SK-N-SH (cell line): ENCODE data around the gene RBM33. TPM values are rescaled to one million over a fixed set of nuclear protein-coding genes. Genes with fewer than 3 reads are reported as not detected.

Source experiments
- CTCF ChIA-PET: fragments of 300-600, 350-600 bp; formaldehyde crosslinking; extraction: SDS; loops from one replicate; lab custom pipeline; 2021; lab: Yijun Ruan, JAX
- POLR2A ChIA-PET: fragments of 350-600 bp; sonication (Branson Sonifier 250); formaldehyde crosslinking; extraction: SDS; loops from one replicate; lab custom pipeline; 2020; ENCODE audit warnings: antibody characterized with exemption, inconsistent platforms; lab: Yijun Ruan, JAX
- DNase-seq: peaks from one replicate; pipeline ENCODE4 v3.0.0; 2012
- H2AFZ ChIP-seq: fragments of 200-600 bp; sonication (generic); 2 replicates; pipeline ENCODE4 v1.8.1; 2016; ENCODE audit warnings: antibody characterized with exemption, mild to moderate bottlenecking, low read depth
- H3F3A ChIP-seq: fragments of 200-600 bp; sonication (generic); replicated peaks from 2 replicates; pipeline ENCODE3; 2016; ENCODE audit warnings: antibody characterized with exemption, mild to moderate bottlenecking; ENCODE audit not compliant: insufficient read depth
- H3K27ac ChIP-seq, 2 experiments: fragments of 200-500 bp in 1 of 2; fragments of 200-600 bp in 1 of 2; sonication (Bioruptor generic) in 1 of 2; sonication (generic), shearing (Covaris generic) in 1 of 2; 2 replicates each; pipeline versions ENCODE4 v1.5.1 to v1.6.1; 2014 to 2016; ENCODE audit warnings: low read depth in 2 of 2, inconsistent platforms in 1 of 2, low read length in 1 of 2, mild to moderate bottlenecking in 1 of 2, mixed read lengths in 1 of 2
- H3K27me3 ChIP-seq: fragments of 200-600 bp; sonication (generic), shearing (Covaris generic); 2 replicates; pipeline ENCODE4 v1.6.1; 2016; ENCODE audit warnings: mixed run types; ENCODE audit not compliant: insufficient read depth
- H3K36me3 ChIP-seq, 2 experiments: fragments of 200-500 bp in 1 of 2; fragments of 200-600 bp in 1 of 2; sonication (Bioruptor generic) in 1 of 2; sonication (generic) in 1 of 2; replicated peaks in 1 of 2; 2 replicates each; pipeline versions ENCODE3 to v1.5.1; 2014 to 2016; ENCODE audit warnings: low read length in 1 of 2, mild to moderate bottlenecking in 1 of 2; ENCODE audit not compliant: insufficient read depth in 2 of 2, control insufficient read depth in 1 of 2
- H3K4me1 ChIP-seq, 2 experiments: fragments of 200-500 bp in 1 of 2; fragments of 200-600 bp in 1 of 2; sonication (Bioruptor generic) in 1 of 2; sonication (generic), shearing (Covaris generic) in 1 of 2; 2 replicates each; pipeline versions ENCODE4 v1.5.1 to v1.6.1; 2014 to 2016; ENCODE audit warnings: low read depth in 1 of 2, low read length in 1 of 2, mixed run types in 1 of 2; ENCODE audit not compliant: insufficient read depth in 2 of 2, control insufficient read depth in 1 of 2
- H3K4me2 ChIP-seq: fragments of 200-600 bp; sonication (generic), shearing (Covaris generic); 2 replicates; pipeline ENCODE4 v1.6.1; 2017; ENCODE audit warnings: mixed run types
- H3K4me3 ChIP-seq, 2 experiments: fragments of 200-500 bp in 1 of 2; fragments of 200-600 bp in 1 of 2; sonication (Bioruptor generic) in 1 of 2; sonication (generic), shearing (Covaris generic) in 1 of 2; 2 replicates each; pipeline versions ENCODE4 v1.5.1 to v1.8.1; 2014 to 2016; ENCODE audit warnings: low read depth in 2 of 2, inconsistent platforms in 1 of 2, low read length in 1 of 2, mild to moderate bottlenecking in 1 of 2, mixed read lengths in 1 of 2, moderate library complexity in 1 of 2
- H3K79me2 ChIP-seq: fragments of 200-600 bp; sonication (generic); 2 replicates; pipeline ENCODE4 v1.8.1; 2017; ENCODE audit warnings: mild to moderate bottlenecking; ENCODE audit not compliant: insufficient read depth
- H3K9ac ChIP-seq: fragments of 200-600 bp; sonication (generic); 2 replicates; pipeline ENCODE4 v1.6.1; 2017; ENCODE audit warnings: mixed run types
- H3K9me2 ChIP-seq: fragments of 200-600 bp; sonication (generic); 2 replicates; pipeline ENCODE4 v1.6.1; 2017; ENCODE audit warnings: mixed run types
- H3K9me3 ChIP-seq: fragments of 200-600 bp; sonication (generic); 2 replicates; pipeline ENCODE4 v1.6.1; 2017; ENCODE audit warnings: mixed run types, mild to moderate bottlenecking, moderate library complexity
- H4K20me1 ChIP-seq: fragments of 200-600 bp; sonication (generic); 2 replicates; pipeline ENCODE4 v1.6.1; 2017; ENCODE audit warnings: mild to moderate bottlenecking, mixed run types; ENCODE audit not compliant: insufficient read depth
- CHD2 ChIP-seq: fragments of 150-350 bp; IDR thresholded peaks from 2 replicates; pipeline ENCODE4 v1.6.1; 2018; ENCODE audit warnings: low read length; ENCODE audit not compliant: partially characterized antibody
- EP300 ChIP-seq, 2 experiments: IDR thresholded peaks; 2 replicates each; pipeline versions ENCODE4 v1.4.0 to v1.6.1; 2012; ENCODE audit warnings: borderline replicate concordance in 1 of 2, low read depth in 1 of 2, low read length in 1 of 2
- GABPA ChIP-seq: IDR thresholded peaks from 2 replicates; pipeline ENCODE4 v1.4.0; 2012; ENCODE audit warnings: low read depth, mild to moderate bottlenecking
- GATA2 ChIP-seq: sonication (generic); formaldehyde crosslinking; IDR thresholded peaks from 2 replicates; pipeline ENCODE4 v1.5.0; 2020; ENCODE audit warnings: mild to moderate bottlenecking, missing genetic modification reagents
- IRF3 ChIP-seq: fragments of 150-350 bp; IDR thresholded peaks from 2 replicates; pipeline ENCODE4 v1.6.1; 2016; ENCODE audit warnings: mild to moderate bottlenecking, low read depth, low read length
- JUND ChIP-seq: IDR thresholded peaks from 2 replicates; pipeline ENCODE4 v1.4.0; 2012
- NFIC ChIP-seq: IDR thresholded peaks from 2 replicates; pipeline ENCODE4 v1.4.0; 2012; ENCODE audit warnings: borderline replicate concordance
- PBX3 ChIP-seq: IDR thresholded peaks from 2 replicates; pipeline ENCODE4; 2012
- POLR2AphosphoS5 ChIP-seq: IDR thresholded peaks from 2 replicates; pipeline ENCODE4 v1.6.1; 2012; ENCODE audit warnings: low read depth, low read length
- RAD21 ChIP-seq: IDR thresholded peaks from 2 replicates; pipeline ENCODE4 v1.6.1; 2012; ENCODE audit warnings: mild to moderate bottlenecking, low read length
- RCOR1 ChIP-seq: fragments of 150-350 bp; IDR thresholded peaks from 2 replicates; pipeline ENCODE4 v1.6.1; 2017; ENCODE audit warnings: antibody characterized with exemption, low read length
- REST ChIP-seq: IDR thresholded peaks from 2 replicates; pipeline ENCODE4 v1.6.1; 2012; ENCODE audit warnings: mild to moderate bottlenecking, low read depth, low read length, moderate library complexity
- RXRA ChIP-seq: IDR thresholded peaks from 2 replicates; pipeline ENCODE4 v1.4.0; 2012; ENCODE audit warnings: low read depth, mild to moderate bottlenecking, borderline replicate concordance
- YY1 ChIP-seq: IDR thresholded peaks from 2 replicates; pipeline ENCODE4 v1.4.0; 2012; ENCODE audit warnings: low read depth, mild to moderate bottlenecking
- ZBTB33 ChIP-seq: IDR thresholded peaks from 2 replicates; pipeline ENCODE4 v1.4.0; 2012; ENCODE audit warnings: low read depth, borderline replicate concordance
- WGBS: methylation state at CpG from one replicate; pipeline ENCODE4 v1.1.6; 2017; ENCODE audit warnings: low lambda C conversion rate; 5-methylcytosine and 5-hydroxymethylcytosine counted together
- polyA plus RNA-seq, 3 experiments: library from polyadenylated mRNA; depleted of rRNA; stranded (reverse); fragments of >200 nt; gene quantifications; 2 replicates each; pipeline ENCODE4 v1.2.3, GENCODE V29; 2012

RBM33 gene
- polyA plus RNA-seq, 1 of the 3 experiments (the other 2 are of a cell fraction), result 13.8 TPM

GRCh38 chr7:155705623-155706360, 61.3 kb downstream of the RBM33 start (continued):
- TF ChIP-seq RAD21, result no peak
- TF ChIP-seq GATA2 (CRISPR knock-in tag), result no peak

GRCh38 chr7:155706376-155706775, 61.9 kb downstream of the RBM33 start:
- Histone ChIP-seq H3K79me2 (peaks cover 36% of the 10 kb centered on the region; the same call in 1 of the 2 replicates), H3K27ac (no peak overlapping the region), H3K9ac (no peak overlapping the region), H3K9me2 (no peaks in the 10 kb centered on the region), H3K4me1 (peaks cover 0 to 2% of the 10 kb centered on the region in 2 experiments; a peak in 1 of 4 replicates), H4K20me1 (peaks cover 13% of the 10 kb centered on the region), H3K9me3 (no peaks in the 10 kb centered on the region), H2AFZ (no peak overlapping the region)
- ChIA-PET CTCF (interaction anchor here (0.6 to 4.1 kb wide), 5 partner anchors 9 to 108 kb away, joined by 3 to 16 read pairs (median 4); no protein-coding TSS in a partner anchor), POLR2A (no interaction called here)
- no peak for TF ChIP-seq CHD2
- TF ChIP-seq PBX3, result no peak
- no peak for TF ChIP-seq JUND
- TF ChIP-seq POLR2AphosphoS5, result no peak
- no peak for TF ChIP-seq GABPA
- TF ChIP-seq RCOR1, result no peak
- TF ChIP-seq NFIC, result no peak
- TF ChIP-seq IRF3, result no peak
- TF ChIP-seq REST, result no peak
- no peak for TF ChIP-seq YY1
- TF ChIP-seq EP300 (IDR thresholded peaks at IDR 0.05; ENCODE audit: borderline replicate concordance in 1 of 2, low read depth in 1 of 2, low read length in 1 of 2), result no peak
- no peak for TF ChIP-seq ZBTB33
- no peak for TF ChIP-seq RXRA
- TF ChIP-seq, all 33 proteins: peak for 0
- no peak for DNase-seq
- no peak overlapping the region for H3K4me3 ChIP-seq
- no peaks in the 10 kb centered on the region for H3K27me3 ChIP-seq
- no peak overlapping the region for H3K4me2 ChIP-seq
- peaks cover 3% of the 10 kb centered on the region for H3F3A ChIP-seq
- WGBS, result 97% methylated on average over 10 of the region's 10 CpGs
- peaks cover 77 to 88% of the 10 kb centered on the region in 2 experiments for H3K36me3 ChIP-seq
